Measurements from ENCODE around the gene PRTN3.

DNA sequence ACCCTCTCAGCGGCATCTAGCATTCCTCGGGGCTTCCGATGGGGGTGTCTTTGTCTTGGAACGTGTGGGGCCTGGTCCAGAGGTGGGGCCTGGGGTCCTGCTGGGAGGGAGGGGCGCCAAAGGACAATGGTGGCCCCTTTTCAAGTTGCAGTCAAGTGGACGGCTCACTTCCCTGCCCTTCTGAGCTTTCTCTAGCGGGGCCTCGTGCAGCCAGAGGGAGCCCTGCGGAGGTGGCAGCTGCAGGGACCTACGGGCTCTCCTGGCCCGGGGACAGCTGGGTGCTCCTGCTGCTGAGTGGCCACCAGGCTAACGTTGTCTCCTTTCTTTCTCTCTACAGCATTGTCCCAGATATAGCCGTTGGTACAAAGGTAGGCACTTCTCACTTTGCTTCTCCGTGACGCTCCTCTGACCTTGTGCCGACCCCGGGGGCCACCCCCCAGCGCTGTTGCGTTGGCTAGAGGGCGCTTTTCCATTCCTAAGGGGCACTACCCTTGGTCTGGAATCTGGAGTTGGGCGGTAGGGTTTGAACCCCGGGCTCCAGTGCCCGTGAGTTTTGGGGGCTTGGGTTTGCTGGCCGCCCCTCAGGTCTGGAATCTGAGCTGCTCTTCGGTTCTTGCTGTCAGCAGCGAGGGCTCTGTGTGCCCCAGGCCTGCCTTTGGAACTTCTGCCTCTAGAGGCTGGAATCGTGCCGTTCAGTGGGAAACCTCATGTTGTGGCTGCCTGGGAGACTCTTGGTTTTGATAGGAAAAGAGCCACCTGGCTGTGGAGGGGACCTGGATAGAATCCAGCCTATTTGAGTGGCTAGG, 41.5 kb upstream of the PRTN3 start:
- TF ChIP-seq, protein P1, sequence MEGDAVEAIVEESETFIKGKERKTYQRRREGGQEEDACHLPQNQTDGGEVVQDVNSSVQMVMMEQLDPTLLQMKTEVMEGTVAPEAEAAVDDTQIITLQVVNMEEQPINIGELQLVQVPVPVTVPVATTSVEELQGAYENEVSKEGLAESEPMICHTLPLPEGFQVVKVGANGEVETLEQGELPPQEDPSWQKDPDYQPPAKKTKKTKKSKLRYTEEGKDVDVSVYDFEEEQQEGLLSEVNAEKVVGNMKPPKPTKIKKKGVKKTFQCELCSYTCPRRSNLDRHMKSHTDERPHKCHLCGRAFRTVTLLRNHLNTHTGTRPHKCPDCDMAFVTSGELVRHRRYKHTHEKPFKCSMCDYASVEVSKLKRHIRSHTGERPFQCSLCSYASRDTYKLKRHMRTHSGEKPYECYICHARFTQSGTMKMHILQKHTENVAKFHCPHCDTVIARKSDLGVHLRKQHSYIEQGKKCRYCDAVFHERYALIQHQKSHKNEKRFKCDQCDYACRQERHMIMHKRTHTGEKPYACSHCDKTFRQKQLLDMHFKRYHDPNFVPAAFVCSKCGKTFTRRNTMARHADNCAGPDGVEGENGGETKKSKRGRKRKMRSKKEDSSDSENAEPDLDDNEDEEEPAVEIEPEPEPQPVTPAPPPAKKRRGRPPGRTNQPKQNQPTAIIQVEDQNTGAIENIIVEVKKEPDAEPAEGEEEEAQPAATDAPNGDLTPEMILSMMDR (conservative IDR thresholded peaks at IDR 0.05) = no peak; the same call in 1 of the 2 replicates
- no peak for TF ChIP-seq ZFX (IDR thresholded peaks at IDR 0.05)

Measured in C4-2B (cell line).